ENCODE measurements around the gene TRIM13.

TRIM13 gene

GRCh38 chr13:49986471-49986870, 10.4 kb upstream of the TRIM13 start:
- no peak for TF ChIP-seq REST (IDR thresholded peaks at IDR 0.05; ENCODE audit: low read depth)

- no peak for TF ChIP-seq ZBTB7A (IDR thresholded peaks at IDR 0.05; ENCODE audit: low read depth)
- TF ChIP-seq, protein P1, sequence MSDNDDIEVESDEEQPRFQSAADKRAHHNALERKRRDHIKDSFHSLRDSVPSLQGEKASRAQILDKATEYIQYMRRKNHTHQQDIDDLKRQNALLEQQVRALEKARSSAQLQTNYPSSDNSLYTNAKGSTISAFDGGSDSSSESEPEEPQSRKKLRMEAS (IDR thresholded peaks at IDR 0.05), result no peak
Observed at GRCh38 chr13:49993111-49993510, 3.7 kb upstream of the TRIM13 start.

DNA sequence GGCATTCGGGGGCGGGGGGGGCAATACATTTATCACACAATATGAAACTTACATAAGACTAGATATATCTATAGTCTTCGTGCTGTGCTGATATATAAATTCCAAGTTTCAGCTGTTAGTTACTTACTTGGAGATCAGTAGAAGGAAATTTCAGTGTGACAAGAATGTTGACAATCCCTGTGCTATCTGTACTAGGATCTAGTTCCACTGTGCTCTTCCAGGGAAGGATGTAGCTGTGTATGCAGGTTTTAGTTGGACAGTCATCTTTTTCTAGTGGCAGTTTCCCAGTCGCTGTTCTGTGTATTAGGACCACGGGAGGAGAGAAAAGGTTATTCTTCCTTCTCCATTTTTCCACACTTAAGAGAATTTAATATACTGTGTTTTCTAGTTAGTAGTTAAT, 3.2 kb upstream of the TRIM13 start:
- TF ChIP-seq, protein P1 (IDR thresholded peaks at IDR 0.05), result no peak
- TF ChIP-seq CREB1 (IDR thresholded peaks at IDR 0.05; ENCODE audit: low read depth), result no peak
- TF ChIP-seq ZBTB7A (IDR thresholded peaks at IDR 0.05; ENCODE audit: low read depth), result no peak
- TF ChIP-seq YY1 (IDR thresholded peaks at IDR 0.05; ENCODE audit: low read depth), result no peak
- no peak for TF ChIP-seq USF1 (IDR thresholded peaks at IDR 0.05)
- no peak for TF ChIP-seq TAF1 (IDR thresholded peaks at IDR 0.05; ENCODE audit: low read depth)
- TF ChIP-seq CEBPB (IDR thresholded peaks at IDR 0.05), result no peak
- TF ChIP-seq TEAD4 (IDR thresholded peaks at IDR 0.05), result no peak
- no peak for TF ChIP-seq EP300 (IDR thresholded peaks at IDR 0.05; ENCODE audit: borderline replicate concordance)
- TF ChIP-seq RAD21 (IDR thresholded peaks at IDR 0.05; ENCODE audit: low read depth), result no peak
- TF ChIP-seq TCF12 (IDR thresholded peaks at IDR 0.05; ENCODE audit: low read depth), result no peak
- TF ChIP-seq FOXM1 (IDR thresholded peaks at IDR 0.05; ENCODE audit: borderline replicate concordance, low read depth), result no peak
- TF ChIP-seq EGR1 (IDR thresholded peaks at IDR 0.05), result no peak
- TF ChIP-seq REST (IDR thresholded peaks at IDR 0.05; ENCODE audit: low read depth), result no peak
- TF ChIP-seq NFIC (IDR thresholded peaks at IDR 0.05), result no peak

- TF ChIP-seq FOXM1 (IDR thresholded peaks at IDR 0.05; ENCODE audit: borderline replicate concordance, low read depth), result no peak
- TF ChIP-seq, protein P1 (IDR thresholded peaks at IDR 0.05), result no peak
- no peak for TF ChIP-seq NFIC (IDR thresholded peaks at IDR 0.05)
- no peak for TF ChIP-seq ZBTB7A (IDR thresholded peaks at IDR 0.05; ENCODE audit: low read depth)
- no peak for TF ChIP-seq USF1 (IDR thresholded peaks at IDR 0.05)
- no peak for TF ChIP-seq EP300 (IDR thresholded peaks at IDR 0.05; ENCODE audit: borderline replicate concordance)
- TF ChIP-seq TAF1 (IDR thresholded peaks at IDR 0.05; ENCODE audit: low read depth), result no peak
- TF ChIP-seq TCF12 (IDR thresholded peaks at IDR 0.05; ENCODE audit: low read depth), result no peak
- no peak for TF ChIP-seq TEAD4 (IDR thresholded peaks at IDR 0.05)
- TF ChIP-seq REST (IDR thresholded peaks at IDR 0.05; ENCODE audit: low read depth), result no peak
- no peak for TF ChIP-seq YY1 (IDR thresholded peaks at IDR 0.05; ENCODE audit: low read depth)
- no peak for TF ChIP-seq EGR1 (IDR thresholded peaks at IDR 0.05)
- TF ChIP-seq CREB1 (IDR thresholded peaks at IDR 0.05; ENCODE audit: low read depth), result no peak
- TF ChIP-seq RAD21 (IDR thresholded peaks at IDR 0.05; ENCODE audit: low read depth), result no peak
- TF ChIP-seq CEBPB (IDR thresholded peaks at IDR 0.05), result no peak
Observed at GRCh38 chr13:49995625-49996101, 1.2 kb upstream of the TRIM13 start.

All from Ishikawa (cell line).